ENCODE results near the gene RPL23. TPM values are rescaled to one million over a fixed set of nuclear protein-coding genes. Genes with fewer than 3 reads are reported as not detected.

RPL23 gene
- 2,846 and 2,901 TPM in 2 replicates for polyA plus RNA-seq (2014; cell fraction: cytosol; rRNA removed)
- 2,361 and 2,387 TPM in 2 replicates for polyA plus RNA-seq (2014; cell fraction: nucleus; rRNA removed)

DNA sequence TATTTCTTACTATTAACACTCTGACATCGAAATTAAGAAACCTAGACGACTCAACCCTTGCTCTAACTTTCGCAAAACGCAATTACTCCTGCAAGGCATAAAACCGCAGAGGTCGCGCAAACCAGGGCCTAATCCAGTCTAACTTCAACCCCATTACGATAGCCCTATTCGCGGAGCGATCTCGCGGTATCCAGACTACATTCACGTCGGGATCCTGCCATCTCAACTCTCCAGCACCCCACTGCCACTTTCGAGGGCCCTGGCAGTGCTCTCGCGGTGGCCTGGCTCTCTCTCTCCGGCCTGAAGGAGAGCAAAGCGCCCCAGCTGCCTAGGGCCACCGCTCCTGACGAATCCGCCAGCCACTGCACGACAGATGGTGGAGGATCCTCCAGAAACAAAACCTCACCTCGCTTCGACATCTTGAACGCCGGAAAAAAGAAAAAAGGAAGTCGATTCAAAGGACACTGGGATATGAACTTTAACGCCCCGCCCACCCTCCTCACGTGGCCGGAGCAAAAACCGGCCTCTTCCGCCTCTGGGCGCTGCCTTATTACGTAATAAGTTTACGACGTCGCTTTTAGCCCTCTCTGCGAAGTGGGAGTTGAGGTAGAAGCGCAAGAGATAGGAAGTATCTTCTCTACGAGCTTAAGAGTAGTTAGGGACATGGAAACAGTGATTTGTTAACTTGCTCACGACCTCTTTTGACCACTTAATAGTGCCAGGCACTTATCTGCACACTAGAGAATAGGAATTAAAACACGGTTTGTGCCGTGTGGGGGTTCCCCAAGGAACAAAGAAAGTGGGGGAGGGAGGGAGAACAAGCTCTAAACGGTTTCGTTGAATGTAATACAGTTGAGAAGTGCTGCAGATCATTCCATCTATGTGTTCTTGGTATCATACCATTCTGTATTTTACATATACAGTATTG lies at the start of gene RPL23:
TSS of gene RPL23 (minus strand) at position 430 of the 928 bp plus-strand sequence. CDS start at position 419, 11 bp downstream.
- peak; percentile 98 for DNase-seq (ENCODE audit: low spot score)

DNA sequence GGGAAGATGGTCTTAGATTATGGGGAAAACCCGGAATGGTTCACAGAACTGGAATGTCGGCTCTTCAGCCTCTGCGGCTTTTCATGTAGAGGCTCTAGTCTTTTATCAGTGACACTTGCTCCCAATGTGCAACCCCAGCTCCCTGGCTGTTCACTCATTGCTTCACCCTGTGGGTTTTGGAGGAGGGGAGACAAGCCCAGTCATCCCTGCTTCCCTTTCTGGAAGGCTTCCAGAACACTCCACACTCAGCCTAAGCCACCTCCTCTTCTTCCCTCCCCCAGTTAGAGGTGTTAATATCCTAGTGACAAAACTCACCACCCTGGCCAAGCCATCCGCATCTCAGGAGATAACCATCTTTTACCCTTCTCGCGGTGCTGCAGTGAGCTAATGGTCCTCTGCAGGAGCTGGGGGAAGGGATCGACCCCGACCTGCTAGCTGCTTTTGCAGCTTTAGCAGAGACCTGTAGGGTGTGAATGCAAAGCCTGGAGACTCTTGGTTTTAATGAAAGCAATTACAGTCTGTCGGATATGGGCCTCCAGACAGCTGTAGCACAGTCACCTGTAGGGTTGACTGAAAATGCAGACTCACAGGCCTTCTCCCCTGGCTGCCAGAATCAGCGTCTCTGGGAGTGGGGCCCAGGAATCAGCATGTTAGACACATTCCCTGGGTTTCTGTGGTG lies 47.6 kb upstream of the RPL23 start:
- peak; percentile 73 for DNase-seq (ENCODE audit: low spot score)

DNA sequence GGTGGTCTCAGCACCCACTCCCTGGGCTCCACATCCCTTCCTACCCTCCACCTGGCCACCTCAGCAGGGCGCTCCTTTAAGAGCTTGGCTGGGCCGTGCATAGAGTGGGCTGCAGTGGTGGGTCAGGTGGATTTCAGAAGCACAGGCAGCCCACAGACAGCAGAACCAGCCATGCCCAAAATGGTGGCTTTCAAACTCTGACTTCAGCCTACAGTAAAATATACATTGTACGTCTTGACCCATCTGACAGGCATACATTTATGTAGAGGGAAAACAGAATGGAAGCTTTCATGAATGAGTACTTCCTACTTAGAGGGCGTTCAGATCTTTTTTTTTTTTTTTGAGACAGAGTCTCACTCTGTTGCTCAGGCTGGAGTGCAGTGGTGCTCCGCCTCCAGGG lies 45.9 kb upstream of the RPL23 start:
- no peak for DNase-seq (ENCODE audit: low spot score)

DNA sequence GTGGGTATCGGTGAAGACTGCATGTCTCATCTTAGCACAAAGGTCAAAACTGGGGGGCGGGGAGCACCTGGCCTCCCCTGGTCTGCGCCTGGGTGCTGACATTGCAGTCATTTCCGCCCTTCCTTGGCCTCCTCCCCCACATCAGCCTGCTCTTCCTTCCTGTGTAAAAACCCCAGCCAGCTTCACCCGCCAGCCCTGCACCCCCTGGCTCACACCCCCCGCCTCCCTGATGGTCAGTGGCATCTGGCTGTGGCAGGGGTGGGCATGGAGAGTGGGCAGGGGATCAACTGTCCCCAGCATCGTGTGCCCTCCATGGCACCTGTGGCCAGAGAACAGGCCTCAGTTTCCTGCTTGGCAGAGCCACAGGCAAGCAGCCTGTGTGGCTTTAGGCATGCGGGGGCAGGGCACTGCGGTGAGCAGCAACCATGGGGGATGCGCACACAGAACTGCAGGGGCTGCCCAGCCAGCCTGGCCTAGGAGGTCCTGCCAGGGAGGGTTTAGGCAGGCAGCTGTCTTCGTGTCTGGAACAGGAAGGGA lies 45.4 kb upstream of the RPL23 start:
- no peak for DNase-seq (ENCODE audit: low spot score)

DNA sequence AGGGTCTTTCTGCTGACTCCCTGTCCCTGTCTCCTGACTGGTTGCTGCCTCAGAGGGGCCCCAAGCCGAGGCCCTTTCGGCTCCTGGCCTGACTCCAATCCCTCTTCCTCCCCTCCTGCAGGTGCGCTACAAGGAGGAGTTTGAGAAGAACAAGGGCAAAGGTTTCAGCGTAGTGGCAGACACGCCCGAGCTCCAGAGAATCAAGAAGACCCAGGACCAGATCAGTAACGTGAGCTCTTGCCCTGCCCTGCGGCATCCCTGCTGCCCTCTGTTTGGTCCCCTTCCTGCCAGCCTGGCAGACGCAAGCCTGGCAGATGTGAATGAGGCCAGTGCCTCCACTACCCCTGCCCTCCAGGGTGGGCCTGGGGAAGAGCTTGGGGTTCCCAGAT lies 44.8 kb upstream of the RPL23 start:
- DNase-seq (ENCODE audit: low spot score) = no peak

DNA sequence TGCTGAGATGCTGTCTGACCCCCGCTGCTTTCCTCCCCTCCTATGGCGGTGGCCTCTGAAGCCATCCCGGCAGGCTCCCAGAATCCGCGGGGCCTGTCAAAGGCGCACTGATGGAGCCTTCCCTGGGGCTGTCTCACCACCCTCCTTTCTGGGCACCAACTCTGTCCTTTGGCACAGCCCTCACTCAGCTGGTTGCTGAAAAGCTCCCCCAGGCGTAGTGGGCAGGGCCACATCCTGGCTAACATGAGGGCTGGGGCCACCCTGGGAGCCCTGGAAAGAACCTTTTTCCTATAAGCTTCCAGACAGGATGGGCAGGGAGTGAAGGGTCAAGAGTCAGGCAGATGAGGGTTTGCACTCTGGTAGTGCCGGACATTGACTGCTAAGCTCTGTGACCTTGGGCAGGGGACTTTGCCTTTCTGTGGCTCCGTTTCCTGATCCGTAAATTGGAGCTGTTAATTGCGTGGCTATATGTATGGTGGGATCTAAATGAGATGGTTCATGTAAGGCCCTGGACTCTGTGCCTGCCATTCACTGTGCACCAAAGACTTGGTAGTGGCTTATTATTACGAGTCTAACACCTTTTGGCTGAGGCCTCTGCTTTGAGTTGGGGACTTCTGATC lies 44.3 kb upstream of the RPL23 start:
- no peak for DNase-seq (ENCODE audit: low spot score)

DNA sequence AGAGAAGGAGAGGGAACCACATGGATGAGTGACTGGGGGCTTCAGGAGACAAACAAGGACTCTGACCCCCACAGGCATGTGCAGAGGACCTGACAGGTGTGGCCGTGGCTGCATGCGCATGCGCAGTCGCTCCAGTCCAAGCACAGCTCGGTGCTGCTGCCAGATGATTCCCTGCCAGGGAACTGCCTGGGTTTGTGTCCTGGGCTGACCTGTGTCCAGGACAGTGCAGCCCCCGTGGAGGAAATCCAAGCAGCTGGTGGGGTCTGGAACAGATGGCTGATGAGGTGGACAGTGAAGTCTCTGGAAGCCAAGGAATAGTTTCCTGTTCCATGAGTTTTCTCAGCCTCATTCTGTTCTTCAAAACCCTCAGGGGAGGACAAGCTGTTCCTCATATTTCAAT lies 43.7 kb upstream of the RPL23 start:
- DNase-seq (ENCODE audit: low spot score) = no peak

DNA sequence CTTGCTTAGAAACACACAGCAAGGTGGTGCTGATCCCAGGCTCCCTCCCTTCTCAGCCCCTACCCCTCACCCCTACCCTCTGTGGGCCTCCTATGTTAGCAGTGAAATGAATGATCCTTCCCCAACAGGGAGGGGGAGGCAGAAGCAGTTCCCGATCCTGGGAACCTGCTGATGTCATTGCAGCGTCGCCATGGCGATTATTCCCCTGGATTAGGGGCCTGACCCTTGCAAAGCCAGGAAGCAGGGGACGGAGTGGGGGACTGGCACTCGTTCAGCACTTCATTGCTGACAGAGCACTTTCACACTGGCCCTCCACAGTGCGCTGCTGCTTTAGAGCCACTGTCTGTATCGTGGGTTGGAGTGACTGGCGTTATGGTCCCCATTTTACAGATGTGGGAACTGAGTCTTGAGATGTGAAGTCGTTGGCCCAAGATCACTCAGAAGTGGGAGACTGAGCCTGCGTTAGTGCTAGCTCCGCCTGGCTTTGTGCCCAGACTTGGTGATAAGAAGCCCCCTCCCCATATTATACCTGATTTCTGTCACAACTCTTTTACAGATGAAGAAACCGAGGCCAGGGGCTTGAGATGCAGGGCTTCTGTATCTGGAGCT lies 42.9 kb upstream of the RPL23 start:
- DNase-seq (ENCODE audit: low spot score) = no peak

DNA sequence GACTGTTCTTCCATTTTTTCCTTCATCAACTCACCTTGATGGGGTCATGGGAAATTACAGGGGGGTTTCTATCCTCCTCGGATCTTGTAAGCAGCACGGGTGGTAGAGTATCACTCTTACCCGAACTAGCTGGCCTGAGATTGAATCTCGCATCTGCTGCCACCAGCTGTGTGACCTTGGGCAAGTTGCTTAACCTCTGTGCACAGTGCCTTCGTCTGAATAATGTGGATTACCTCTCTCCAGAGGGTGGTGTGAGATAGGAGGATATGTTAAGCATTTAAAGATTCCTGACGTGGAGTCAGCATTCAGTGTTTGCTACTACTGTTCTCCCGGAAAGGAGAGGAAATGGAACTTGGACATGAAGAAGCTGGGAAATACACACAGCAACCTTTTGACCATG lies 40.8 kb upstream of the RPL23 start:
- no peak for DNase-seq (ENCODE audit: low spot score)

DNA sequence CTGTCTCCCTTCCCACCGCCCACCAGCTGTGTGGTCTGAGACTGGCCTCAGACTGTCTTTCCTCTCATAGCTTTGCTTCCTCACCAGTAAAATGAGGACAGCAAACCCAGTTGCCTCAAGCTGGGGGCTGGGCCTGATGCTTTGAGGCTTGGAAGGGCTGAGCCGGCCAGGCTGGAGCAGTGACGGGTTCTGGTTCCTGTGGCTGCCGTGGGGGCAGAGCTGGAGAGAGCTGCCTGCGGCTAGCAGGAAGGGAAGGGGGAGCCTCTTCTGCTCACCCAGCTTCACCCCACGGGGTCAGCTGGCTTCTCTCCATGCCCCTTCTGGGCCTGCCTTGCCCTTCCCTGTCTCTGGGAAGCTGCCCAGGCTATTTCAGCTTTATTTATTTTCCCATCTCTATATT lies 40.1 kb upstream of the RPL23 start:
- no peak for DNase-seq (ENCODE audit: low spot score)

DNA sequence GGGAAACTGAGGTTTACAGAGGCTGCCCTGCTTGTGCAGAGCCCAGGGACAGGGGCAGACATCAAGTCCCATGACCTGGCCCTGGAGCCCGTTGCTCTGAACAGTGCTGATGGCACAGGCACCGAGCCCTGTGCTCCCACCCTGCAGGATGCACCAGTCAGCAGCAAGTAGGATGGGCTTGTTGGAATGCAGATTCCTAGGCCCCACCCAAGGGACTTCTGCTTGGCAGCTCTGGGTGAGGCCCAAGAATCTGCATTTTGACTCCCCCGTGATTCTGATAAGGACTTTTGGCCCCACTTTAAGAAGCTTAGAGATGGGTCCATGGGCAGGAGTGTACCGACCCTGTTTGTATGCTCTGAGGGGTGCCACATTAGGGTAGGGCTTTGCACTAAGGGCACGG lies 39.6 kb upstream of the RPL23 start:
- DNase-seq (ENCODE audit: low spot score) = no peak

DNA sequence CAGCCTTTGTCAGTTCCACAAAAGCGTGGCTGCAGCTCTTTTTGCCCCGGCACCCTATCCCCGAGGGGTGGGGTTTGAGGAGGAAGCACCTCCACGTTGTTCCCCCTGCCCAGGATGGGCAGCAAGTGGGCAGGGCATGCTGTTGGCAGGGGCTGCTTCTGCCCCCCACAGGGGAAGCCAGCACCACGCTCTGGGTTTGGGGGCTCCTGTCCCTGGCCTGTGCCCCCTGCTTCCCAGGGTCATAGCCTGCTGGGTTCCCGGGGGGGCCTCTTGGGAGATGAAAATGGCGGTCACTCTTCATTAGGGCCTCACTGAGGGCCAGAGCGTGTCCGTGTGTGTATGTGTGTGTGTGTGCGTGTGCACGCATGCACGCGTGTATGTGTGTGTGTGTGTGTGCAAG lies 39.1 kb upstream of the RPL23 start:
- DNase-seq (ENCODE audit: low spot score) = no peak

DNA sequence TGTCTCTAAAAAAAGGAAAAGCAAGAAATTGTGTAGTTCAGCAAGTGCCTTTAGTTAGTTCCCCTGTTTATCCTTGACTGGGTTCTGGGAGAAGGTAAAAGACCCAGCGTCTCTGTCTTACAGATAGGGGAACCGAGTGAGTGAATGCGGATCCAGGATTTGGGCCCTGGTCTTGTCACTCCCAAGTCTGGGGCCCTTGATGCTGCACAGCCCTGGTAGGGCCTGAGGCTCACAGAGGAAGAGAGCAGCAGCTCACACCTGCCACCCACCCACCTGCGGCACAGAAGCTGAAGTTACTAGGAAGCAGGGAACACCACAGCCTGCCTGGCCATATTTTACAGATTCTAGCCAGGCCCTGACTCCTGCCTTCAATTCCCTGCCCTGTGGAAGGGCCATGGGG lies 38.6 kb upstream of the RPL23 start:
- DNase-seq (ENCODE audit: low spot score) = no peak

DNA sequence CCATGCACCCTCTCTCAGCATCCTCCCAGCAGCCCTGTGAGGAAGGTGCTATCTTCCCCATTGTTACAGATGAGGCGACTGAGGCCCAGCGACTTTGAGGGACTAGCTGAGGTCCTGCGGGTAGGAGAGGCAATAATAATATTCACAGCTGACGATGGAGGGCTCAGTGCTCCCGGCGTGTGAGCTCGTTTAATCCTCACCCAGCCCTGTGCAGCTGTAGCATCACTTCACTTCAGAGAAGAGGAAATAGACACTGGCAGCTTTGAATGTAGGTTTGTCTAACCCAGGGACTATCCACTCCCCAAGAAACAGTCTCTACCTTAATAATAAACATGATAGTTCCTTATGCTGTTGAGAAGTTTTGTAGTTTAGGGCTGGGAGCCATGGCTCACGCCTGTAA lies 37.9 kb upstream of the RPL23 start:
- DNase-seq (ENCODE audit: low spot score) = no peak

DNA sequence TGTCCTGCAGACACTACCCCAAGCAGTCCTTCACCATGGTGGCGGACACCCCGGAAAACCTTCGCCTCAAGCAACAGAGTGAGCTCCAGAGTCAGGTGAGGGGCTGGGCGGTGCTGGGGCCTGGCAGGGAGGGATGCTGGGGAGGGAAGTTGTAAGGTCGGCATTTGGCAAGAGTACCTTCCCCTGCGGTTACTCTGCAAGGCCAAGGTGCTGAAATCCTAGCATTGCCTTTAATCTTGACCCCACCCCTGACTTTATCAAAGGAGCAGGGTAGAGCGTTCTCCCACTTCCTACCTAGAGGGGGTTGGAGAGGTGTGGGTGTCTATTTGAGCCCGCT lies 36.9 kb upstream of the RPL23 start:
- no peak for DNase-seq (ENCODE audit: low spot score)

DNA sequence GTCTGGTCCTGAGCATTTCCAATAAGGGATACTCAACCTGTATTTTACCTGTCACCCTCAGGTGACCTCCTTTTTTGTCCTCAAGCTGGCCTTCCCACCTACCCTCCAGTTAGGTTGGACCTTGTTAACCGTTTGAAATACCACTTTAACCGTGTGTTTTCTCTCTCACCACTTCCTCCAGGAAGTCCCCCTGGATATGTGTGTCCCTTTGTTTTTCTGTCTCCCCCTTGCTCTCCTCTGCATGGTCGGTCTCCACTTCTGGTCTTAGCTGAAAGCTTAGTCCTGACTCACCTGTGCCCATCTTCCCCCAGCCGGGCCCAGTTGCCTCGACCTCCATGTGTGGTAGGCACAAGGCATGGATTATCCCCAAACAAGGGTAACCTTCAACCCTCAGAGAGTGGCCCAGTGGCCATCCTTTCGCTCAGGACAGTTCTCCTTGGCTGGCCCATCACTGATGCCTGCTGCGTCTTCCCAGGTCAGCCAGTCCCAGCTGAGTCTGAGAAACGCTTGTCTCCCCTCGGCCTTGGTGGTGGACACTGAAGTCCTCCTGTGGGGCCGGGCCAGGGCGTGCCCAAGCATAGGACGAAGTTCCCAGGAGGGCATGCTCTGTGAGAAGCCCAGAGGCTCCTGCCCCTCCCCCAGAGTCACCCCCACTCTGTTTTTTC lies 36.4 kb upstream of the RPL23 start:
- no peak for DNase-seq (ENCODE audit: low spot score)

DNA sequence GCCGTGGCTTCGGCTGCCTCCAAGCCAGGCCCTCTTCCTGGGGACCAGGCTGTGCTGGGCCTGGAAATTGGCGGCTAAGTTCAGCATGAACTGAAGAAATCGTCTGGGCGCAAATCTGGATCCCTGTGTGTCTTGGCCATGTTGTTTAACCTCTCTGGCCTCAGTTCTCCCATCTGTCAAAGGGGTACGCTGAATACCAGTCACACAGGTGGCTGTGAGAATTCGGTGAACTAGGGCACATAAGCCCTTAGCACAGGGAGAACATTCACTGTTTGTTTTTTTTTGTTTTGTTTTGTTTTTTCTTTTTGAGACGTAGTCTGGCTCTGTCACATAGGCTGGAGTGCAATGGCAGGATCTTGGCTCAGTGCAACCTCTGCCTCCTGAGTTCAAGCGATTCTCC lies 35.3 kb upstream of the RPL23 start:
- no peak for DNase-seq (ENCODE audit: low spot score)

DNA sequence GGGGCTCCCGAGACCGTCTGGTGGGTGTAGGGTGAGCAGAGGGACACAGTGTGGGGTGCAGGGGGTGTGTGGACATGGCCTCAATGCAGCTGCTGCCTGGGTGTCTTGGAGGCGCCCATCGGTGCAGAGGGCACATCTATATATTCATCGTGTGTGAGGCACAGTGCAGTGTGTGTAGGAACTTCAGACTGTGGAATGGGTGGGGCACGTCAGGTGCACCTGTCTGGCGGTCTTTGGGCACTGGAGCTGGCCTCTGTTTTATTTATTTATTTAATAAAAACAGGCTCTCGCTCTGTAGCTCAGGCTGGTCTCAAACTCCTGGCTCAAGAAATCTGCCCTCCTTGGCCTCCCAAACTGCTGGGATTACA lies 33.1 kb upstream of the RPL23 start:
- no peak for DNase-seq (ENCODE audit: low spot score)

DNA sequence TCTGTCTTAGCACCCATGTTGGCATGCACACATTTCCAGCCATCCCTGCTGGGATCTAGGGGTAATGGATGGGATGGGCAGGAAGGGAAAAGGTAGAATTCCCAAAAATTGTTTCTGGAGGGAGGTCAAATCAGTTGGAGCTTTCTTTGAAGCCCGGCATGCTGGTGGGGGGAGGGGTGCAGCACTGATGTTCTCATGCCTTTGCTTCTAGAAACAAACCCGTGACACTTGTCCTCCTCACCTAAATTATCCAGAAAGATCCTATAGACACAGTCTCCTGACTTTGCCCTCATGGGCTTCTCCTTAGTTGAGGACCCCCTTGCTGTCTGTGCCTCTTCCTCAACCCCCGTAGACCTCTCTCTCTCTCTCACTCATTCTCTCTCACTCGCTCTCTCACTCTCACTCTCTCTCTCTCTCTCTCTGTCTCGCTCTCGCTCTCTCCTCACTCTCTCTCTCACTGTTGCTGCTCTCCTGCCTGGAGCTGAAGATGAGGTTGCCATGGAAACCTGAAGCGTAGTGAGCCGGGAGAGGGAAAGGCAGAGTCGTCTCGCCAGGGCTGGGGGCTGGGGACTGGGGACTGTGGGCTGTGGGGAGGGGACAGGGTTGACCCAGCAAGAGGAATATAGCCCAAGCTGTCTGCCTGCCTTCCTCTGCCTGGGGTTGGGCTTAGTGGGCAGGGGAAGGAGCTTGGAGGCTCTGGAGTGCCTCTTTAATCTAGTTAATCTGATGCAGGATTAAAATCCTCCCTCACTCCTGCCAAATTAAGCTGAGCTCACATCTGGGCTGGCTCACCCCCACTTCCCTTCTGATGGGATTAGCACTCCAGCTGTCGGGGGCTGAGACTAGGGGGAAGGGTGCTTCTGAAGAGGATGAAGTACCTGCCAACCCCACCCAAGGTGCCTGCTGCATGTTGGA lies 32.5 kb upstream of the RPL23 start:
- peak; percentile 80 for DNase-seq (ENCODE audit: low spot score)

DNA sequence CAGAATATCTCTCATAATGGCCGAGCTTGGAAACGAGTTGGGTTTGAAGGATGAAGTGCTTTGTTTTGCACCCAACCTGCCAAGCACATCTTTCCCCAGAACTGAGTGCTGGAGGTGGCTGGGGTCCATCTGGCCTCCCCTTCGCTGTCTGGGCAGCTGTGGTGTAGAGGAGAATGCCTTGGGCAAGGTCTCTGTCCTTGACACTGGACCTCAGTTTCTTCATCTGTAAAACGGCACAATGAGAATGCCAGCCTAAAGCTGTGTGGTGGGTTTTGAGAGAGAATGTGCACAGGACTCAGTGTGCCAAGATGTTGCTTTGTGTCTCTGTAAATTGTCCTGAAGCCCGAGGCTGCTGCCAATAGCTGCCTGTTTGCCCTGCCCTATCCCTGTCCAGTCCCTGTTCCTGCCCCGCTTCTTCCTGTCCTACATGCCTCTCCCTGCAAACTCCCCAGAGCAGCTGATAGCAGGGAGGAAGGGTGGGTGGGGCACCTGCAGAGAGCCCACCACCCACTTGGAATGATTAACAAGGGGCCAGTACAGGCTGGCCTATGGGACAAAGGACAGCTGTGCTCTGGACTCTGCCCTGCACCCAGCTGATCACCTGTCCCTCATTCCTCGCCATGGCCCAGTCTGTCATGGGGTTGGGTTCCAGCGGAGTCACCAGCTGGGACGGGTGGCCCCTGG lies 31.7 kb upstream of the RPL23 start:
- DNase-seq (ENCODE audit: low spot score) = no peak

All from SK-N-DZ (cell line).